Stomach smooth muscle (tissue), 2 donors: ENCODE results near the gene PPP2R2B.

Source experiments
- H3K27ac ChIP-seq: one replicate; pipeline ENCODE4 v1.7.0; 2013; ENCODE audit warnings: mild to moderate bottlenecking, low read length, inconsistent platforms
- H3K27me3 ChIP-seq, 2 donors: one replicate each; pipeline ENCODE4 v1.7.0; 2013; ENCODE audit warnings: low read length in 2 of 2; ENCODE audit not compliant: insufficient read depth in 2 of 2, control insufficient read depth in 1 of 2
- H3K36me3 ChIP-seq, 2 donors: one replicate each; pipeline ENCODE4 v1.7.0; 2013; ENCODE audit warnings: low read length in 2 of 2; ENCODE audit not compliant: control insufficient read depth in 2 of 2, insufficient read depth in 2 of 2
- H3K4me1 ChIP-seq: one replicate; pipeline ENCODE4 v1.7.0; 2013; ENCODE audit warnings: low read length; ENCODE audit not compliant: control insufficient read depth, insufficient read depth
- H3K4me3 ChIP-seq, 2 donors: one replicate each; pipeline ENCODE4 v1.7.0; 2013; ENCODE audit warnings: low read length in 2 of 2
- H3K9ac ChIP-seq, 2 donors: one replicate each; pipeline ENCODE4 v1.7.0; 2013; ENCODE audit warnings: low read length in 2 of 2, mild to moderate bottlenecking in 1 of 2
- H3K9me3 ChIP-seq, 2 donors: one replicate each; pipeline ENCODE4 v1.7.0; 2013; ENCODE audit warnings: low read length in 2 of 2; ENCODE audit not compliant: control insufficient read depth in 2 of 2
- donor health status: healthy.
- donor health status: Pancreatic carcinoma.

PPP2R2B gene

DNA sequence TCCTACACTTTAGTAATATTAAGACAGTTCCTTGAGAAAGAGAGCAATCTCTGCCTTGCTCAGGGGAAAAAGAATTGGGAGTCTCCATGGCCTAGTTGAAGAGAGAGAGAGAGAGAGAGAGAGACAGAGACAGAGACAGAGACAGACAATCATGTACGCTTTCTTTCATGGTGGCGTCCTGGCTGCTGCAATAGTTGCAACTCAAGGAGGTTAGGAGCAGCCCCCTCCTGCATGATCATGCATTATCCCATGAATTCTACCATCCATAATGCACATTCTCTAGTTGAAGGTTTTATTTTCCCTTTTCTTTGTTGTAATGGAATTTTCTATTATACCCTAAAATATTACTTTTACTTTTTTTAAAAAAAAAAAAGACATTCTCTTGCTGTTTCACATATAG is 50.7 kb downstream of the PPP2R2B start:
- no peaks in the 10 kb centered on the region for H3K27me3 ChIP-seq
- no peaks in the 10 kb centered on the region for H3K9me3 ChIP-seq
- H3K4me1 ChIP-seq, result no peaks in the 10 kb centered on the region
- H3K4me3 ChIP-seq, result no peak overlapping the region
- no peak overlapping the region for H3K27ac ChIP-seq
- no peak overlapping the region for H3K9ac ChIP-seq
- no peaks in the 10 kb centered on the region for H3K36me3 ChIP-seq

DNA sequence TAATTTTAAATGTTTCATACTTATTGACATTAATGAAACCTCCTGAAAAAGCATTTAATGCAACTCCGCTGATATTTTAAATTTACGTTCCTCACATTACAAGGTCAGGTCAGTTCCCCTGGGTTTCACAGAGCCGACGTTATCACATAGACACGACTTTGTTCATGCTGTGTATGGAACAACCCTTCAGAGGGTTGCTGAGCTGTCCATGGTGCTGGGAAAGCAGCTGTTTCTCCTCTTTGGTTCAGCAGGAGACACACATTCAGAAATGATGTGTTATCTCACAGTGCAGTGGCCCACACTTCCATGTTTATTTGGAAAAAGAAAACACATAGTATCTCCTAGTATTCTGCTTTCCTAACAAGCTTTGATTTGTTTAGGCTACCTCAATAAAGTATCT is 53.5 kb downstream of the PPP2R2B start:
- Histone ChIP-seq H3K9me3 (no peaks in the 10 kb centered on the region), H3K27me3 (no peaks in the 10 kb centered on the region), H3K4me1 (no peaks in the 10 kb centered on the region), H3K36me3 (no peaks in the 10 kb centered on the region), H3K4me3 (no peak overlapping the region), H3K9ac (no peak overlapping the region), H3K27ac (no peak overlapping the region)

GRCh38 chr5:146821732-146822131 is 56.8 kb downstream of the PPP2R2B start:
- Histone ChIP-seq H3K4me3 (no peak overlapping the region), H3K36me3 (no peaks in the 10 kb centered on the region), H3K27ac (no peak overlapping the region), H3K27me3 (no peaks in the 10 kb centered on the region), H3K9ac (no peak overlapping the region), H3K4me1 (no peaks in the 10 kb centered on the region), H3K9me3 (no peaks in the 10 kb centered on the region)

GRCh38 chr5:146820987-146821386 is 57.6 kb downstream of the PPP2R2B start:
- H3K36me3 ChIP-seq, result no peaks in the 10 kb centered on the region
- no peaks in the 10 kb centered on the region for H3K27me3 ChIP-seq
- H3K27ac ChIP-seq, result no peak overlapping the region
- no peaks in the 10 kb centered on the region for H3K9me3 ChIP-seq
- H3K9ac ChIP-seq, result no peak overlapping the region
- H3K4me1 ChIP-seq, result no peaks in the 10 kb centered on the region
- no peak overlapping the region for H3K4me3 ChIP-seq

- H3K27me3 ChIP-seq, result peaks cover 0 to 4% of the 10 kb centered on the region in 2 donors
- no peaks in the 10 kb centered on the region for H3K36me3 ChIP-seq
- H3K9me3 ChIP-seq, result no peaks in the 10 kb centered on the region
- H3K4me1 ChIP-seq, result no peaks in the 10 kb centered on the region
- H3K9ac ChIP-seq, result no peak overlapping the region
- no peak overlapping the region for H3K4me3 ChIP-seq
- no peak overlapping the region for H3K27ac ChIP-seq
Observed at GRCh38 chr5:146818822-146819221, 59.7 kb downstream of the PPP2R2B start.

DNA sequence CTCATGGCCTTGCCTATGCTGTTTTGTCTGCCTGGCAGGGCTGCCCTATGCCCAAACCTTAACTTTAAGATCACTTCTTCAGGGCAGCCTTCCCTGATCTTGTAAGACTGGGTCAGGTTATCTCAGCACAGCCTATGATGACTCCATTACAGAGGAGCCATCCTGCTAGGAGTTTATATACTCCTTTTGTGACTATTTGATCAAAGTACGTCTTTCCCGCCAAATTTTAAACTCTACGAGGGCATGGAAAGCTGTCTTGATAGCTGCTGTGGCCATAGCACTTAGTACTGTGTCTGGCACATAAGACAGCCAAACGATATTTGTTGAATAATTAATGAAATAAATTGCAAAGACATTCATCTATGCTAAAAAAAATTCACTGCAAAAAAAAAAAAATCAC is 60.6 kb downstream of the PPP2R2B start:
- Histone ChIP-seq H3K4me3 (no peak overlapping the region), H3K4me1 (no peaks in the 10 kb centered on the region), H3K9me3 (no peaks in the 10 kb centered on the region), H3K36me3 (no peaks in the 10 kb centered on the region), H3K9ac (no peak overlapping the region), H3K27ac (no peak overlapping the region), H3K27me3 (peaks cover 0 to 4% of the 10 kb centered on the region in 2 donors)

DNA sequence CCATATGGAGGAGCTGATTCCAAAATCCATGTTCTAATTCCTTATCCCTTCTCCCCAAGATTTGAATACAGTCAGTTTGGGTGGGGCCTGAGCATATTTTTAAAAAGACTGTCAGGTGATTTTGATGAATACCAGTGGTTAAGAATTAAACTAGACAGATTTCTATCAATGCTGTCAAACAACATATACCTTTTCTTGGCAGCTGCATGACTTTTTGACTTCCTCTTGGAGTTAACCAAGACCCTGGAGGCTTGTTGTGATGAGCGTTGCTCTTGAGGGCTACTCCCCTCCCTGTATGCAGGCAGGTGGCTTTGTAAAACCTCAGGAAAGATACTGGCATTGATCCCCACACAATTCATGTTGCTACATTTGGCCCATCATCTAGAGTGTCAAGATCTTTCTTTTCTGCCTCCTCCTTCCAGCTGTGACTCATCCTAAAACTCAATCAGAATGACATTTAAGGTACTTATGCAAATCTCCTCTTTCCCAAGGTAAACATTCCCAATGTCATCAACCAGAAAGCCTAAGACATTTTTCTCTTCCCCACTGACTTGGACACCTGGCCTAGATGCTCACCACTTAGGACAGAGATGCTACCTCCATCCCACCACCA is 61.7 kb downstream of the PPP2R2B start:
- H3K9me3 ChIP-seq, result no peaks in the 10 kb centered on the region
- no peaks in the 10 kb centered on the region for H3K36me3 ChIP-seq
- no peak overlapping the region for H3K27ac ChIP-seq
- peaks cover 0 to 4% of the 10 kb centered on the region in 2 donors for H3K27me3 ChIP-seq
- no peak overlapping the region for H3K9ac ChIP-seq
- H3K4me3 ChIP-seq, result no peak overlapping the region
- no peaks in the 10 kb centered on the region for H3K4me1 ChIP-seq

GRCh38 chr5:146815411-146815810 is 63.1 kb downstream of the PPP2R2B start:
- Histone ChIP-seq H3K27me3 (peaks cover 0 to 4% of the 10 kb centered on the region in 2 donors), H3K4me1 (no peaks in the 10 kb centered on the region), H3K27ac (no peak overlapping the region), H3K9ac (no peak overlapping the region), H3K9me3 (no peaks in the 10 kb centered on the region), H3K36me3 (no peaks in the 10 kb centered on the region), H3K4me3 (no peak overlapping the region)

DNA sequence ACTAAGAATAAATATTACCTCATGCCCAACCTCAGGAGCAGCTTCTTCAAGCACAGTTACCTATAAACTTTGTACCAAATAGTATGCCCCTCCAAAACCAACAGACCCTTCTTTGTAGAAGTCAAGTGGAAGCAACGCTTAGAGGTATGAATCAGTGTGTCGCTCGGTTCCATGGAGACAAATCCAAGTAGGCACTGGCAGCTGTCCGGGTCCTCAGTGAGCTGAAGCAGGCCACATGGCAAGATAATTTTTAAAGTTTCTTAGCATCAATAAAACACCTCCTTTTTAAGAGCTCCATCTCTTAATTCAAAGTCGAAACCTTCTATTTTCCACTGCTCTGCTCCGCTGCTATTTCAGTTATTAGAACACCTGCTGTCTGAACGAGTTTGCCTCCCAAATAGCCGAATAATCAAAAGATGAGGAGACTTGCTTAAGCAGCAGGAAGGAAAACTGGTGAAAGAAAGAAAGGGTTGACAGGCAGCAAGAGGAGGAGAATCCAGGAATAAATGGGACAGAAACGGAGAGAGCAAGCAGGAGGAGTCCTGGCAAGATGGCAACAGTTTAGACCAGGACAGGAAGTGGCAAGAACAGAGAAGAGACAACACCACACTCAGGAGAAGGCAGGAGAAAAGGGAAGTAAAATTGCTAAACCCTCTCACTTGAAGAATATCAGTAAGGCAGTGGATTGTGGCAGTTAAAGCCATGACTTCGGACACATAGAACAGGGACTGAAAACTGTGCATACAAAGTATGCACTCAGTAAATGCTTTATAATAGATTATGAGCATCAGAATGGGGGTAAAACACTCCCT is 65.0 kb downstream of the PPP2R2B start:
- Histone ChIP-seq H3K9me3 (no peaks in the 10 kb centered on the region), H3K27ac (no peak overlapping the region), H3K4me1 (no peaks in the 10 kb centered on the region), H3K27me3 (peaks cover 0 to 4% of the 10 kb centered on the region in 2 donors), H3K36me3 (no peaks in the 10 kb centered on the region), H3K4me3 (no peak overlapping the region), H3K9ac (no peak overlapping the region)

- no peak overlapping the region for H3K27ac ChIP-seq
- H3K9me3 ChIP-seq, result no peaks in the 10 kb centered on the region
- peaks cover 0 to 7% of the 10 kb centered on the region in 2 donors for H3K27me3 ChIP-seq
- no peak overlapping the region for H3K9ac ChIP-seq
- no peaks in the 10 kb centered on the region for H3K4me1 ChIP-seq
- no peaks in the 10 kb centered on the region for H3K36me3 ChIP-seq
- no peak overlapping the region for H3K4me3 ChIP-seq
Observed at GRCh38 chr5:146805081-146805480, 73.5 kb downstream of the PPP2R2B start.

DNA sequence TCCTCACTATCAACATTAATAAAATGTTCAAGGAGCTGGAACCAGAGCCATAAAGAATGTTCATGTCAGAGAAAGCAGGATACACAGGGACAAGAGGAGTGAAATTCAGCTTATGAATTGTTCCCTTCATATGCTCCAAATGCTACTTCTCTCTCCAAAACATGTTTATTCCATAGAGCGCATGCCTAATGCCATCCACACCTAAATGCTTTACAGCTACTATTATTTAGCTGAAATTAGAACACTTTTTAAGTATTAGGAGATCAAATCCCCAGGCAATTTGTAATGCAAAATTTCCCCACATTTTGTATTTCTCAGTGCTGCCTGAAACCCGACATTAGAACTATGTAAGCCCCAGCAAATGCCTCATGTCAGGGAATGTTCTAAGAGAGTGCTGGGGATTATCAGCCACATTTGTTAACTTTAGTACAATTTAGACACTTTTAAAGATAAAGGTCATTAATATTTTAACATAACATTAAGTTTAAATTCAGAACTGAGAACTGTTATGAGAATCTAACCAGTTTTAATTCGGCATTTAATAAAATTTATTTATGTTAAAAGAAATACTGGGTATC is 75.5 kb downstream of the PPP2R2B start:
- no peaks in the 10 kb centered on the region for H3K9me3 ChIP-seq
- peaks cover 0 to 7% of the 10 kb centered on the region in 2 donors for H3K27me3 ChIP-seq
- no peaks in the 10 kb centered on the region for H3K36me3 ChIP-seq
- no peaks in the 10 kb centered on the region for H3K4me1 ChIP-seq
- no peak overlapping the region for H3K27ac ChIP-seq
- H3K4me3 ChIP-seq, result no peak overlapping the region
- no peak overlapping the region for H3K9ac ChIP-seq
